K562 (cell line): ENCODE measurements around the gene KRTAP5-5. TPM values are rescaled to one million over a fixed set of nuclear protein-coding genes. Genes with fewer than 3 reads are reported as not detected.

ENCODE experiments used
- ETV1 ChIP-seq: fragments of 450-650 bp; conservative IDR thresholded peaks from 2 replicates; pipeline ENCODE4 v1.6.1; 2016; ENCODE audit warnings: missing genetic modification characterization, control low read depth, low read depth, missing compliant biosample characterization
- HINFP ChIP-seq: fragments of 450-650 bp; conservative IDR thresholded peaks from 2 replicates; pipeline ENCODE4 v1.6.1; 2016; ENCODE audit warnings: missing genetic modification characterization, low read depth, mild to moderate bottlenecking, control low read depth, missing compliant biosample characterization
- KAT2B ChIP-seq: IDR thresholded peaks from one replicate; pipeline ENCODE4 v1.6.1; 2012; ENCODE audit warnings: low read depth, mild to moderate bottlenecking, control low read depth, inconsistent platforms, low read length, moderate library complexity
- NCOA2 ChIP-seq, 2 experiments: fragments of 450-650 bp; IDR thresholded peaks; 2 replicates each; pipeline ENCODE4 v1.6.1; 2018; ENCODE audit warnings: mild to moderate bottlenecking in 2 of 2, moderate library complexity in 1 of 2; ENCODE audit not compliant: partially characterized antibody in 2 of 2
- STAG1 ChIP-seq: sonication (generic); formaldehyde crosslinking; IDR thresholded peaks from 2 replicates; pipeline ENCODE4 v1.5.0; 2020; ENCODE audit warnings: missing genetic modification reagents, borderline replicate concordance
- STAT5A ChIP-seq: IDR thresholded peaks from 2 replicates; pipeline ENCODE4 v1.6.1; 2012; ENCODE audit warnings: low read length, inconsistent platforms, borderline replicate concordance
- ZMIZ1 ChIP-seq, 2 experiments: fragments of 150-350 bp in 1 of 2; IDR thresholded peaks; 2 replicates each; pipeline ENCODE4 v1.6.1; 2012 to 2016; ENCODE audit warnings: low read depth in 2 of 2, low read length in 2 of 2, mild to moderate bottlenecking in 1 of 2, moderate library complexity in 1 of 2
- polyA plus RNA-seq, 8 experiments: library from polyadenylated mRNA; depleted of rRNA in 4 of 8; stranded (reverse) in 5 of 8; unstranded in 3 of 8; fragments of >200 nt; fragmentation: Nextera tagmentation in 2 of 8; fragmentation: Illumina TruSeq in 1 of 8; extraction: Ambion mirVana in 2 of 8; extraction: Trizol in 1 of 8; gene quantifications; 2 replicates each; pipeline versions ENCODE4 v1.2.1 to v1.2.3, GENCODE V29; 2011 to 2014; ENCODE audit warnings: inconsistent platforms in 1 of 8, missing spikeins in 1 of 8
- total RNA-seq, 7 experiments: library from RNA; depleted of rRNA in 6 of 7; stranded (reverse); fragments of >200 nt in 6 of 7; fragmentation: Illumina TruSeq in 2 of 7; extraction: Trizol in 2 of 7; gene quantifications; 2 replicates each; pipeline versions ENCODE4 v1.2.1 to v1.2.3, GENCODE V29; 2011 to 2021; ENCODE audit warnings: low replicate concordance in 1 of 7
- TF ChIP-seq, protein P1 (sequence below): fragments of 250-450 bp; sonication (Bioruptor Pico); IDR thresholded peaks from 2 replicates; pipeline ENCODE4 v1.8.0; 2021; ENCODE audit warnings: moderate library complexity, mild to moderate bottlenecking, inconsistent platforms

KRTAP5-5 gene
- total and polyA plus RNA-seq, 9 of the 15 experiments (the other 6 are each of a cell fraction or from before 2014, with no cell fraction given): not detected

DNA sequence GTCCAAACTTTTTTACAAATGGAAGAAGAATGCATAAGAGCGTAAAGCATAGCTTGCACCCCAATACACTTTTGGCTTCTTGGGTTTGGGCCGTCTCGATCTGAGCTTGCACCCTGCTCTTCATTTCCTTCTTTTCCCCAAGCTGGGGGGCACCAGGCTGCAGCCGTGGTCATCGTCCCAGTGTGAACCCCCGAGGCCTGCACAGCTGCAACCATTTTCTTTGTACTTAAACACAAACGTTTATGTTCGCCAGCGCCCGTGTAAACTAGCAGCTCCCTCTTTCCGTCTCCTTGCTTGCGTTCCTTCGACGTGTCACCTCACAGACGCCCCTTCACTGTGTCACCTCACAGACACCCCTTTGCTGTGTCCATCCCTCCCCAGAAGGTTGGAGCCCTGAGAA lies 10.1 kb downstream of the KRTAP5-5 start (continued):
- TF ChIP-seq, protein P1, sequence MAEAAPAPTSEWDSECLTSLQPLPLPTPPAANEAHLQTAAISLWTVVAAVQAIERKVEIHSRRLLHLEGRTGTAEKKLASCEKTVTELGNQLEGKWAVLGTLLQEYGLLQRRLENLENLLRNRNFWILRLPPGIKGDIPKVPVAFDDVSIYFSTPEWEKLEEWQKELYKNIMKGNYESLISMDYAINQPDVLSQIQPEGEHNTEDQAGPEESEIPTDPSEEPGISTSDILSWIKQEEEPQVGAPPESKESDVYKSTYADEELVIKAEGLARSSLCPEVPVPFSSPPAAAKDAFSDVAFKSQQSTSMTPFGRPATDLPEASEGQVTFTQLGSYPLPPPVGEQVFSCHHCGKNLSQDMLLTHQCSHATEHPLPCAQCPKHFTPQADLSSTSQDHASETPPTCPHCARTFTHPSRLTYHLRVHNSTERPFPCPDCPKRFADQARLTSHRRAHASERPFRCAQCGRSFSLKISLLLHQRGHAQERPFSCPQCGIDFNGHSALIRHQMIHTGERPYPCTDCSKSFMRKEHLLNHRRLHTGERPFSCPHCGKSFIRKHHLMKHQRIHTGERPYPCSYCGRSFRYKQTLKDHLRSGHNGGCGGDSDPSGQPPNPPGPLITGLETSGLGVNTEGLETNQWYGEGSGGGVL: no peak
- TF ChIP-seq KAT2B (no peak), STAT5A (no peak), STAG1 (CRISPR knock-in tag) (no peak), ZMIZ1 (IDR thresholded peaks at IDR 0.05; ENCODE audit: low read depth in 2 of 2, low read length in 2 of 2) (no peak), HINFP (no peak), ETV1 (no peak), NCOA2 (IDR thresholded peaks at IDR 0.05; ENCODE audit: partially characterized antibody in 2 of 2) (no peak)
